Coronary artery (tissue), 2 donors: ENCODE data around the gene XAGE3.
"Not testable (repeated sequence)": the region's sequence is repeated elsewhere in the genome, so short reads cannot be mapped to it uniquely, and the experiment has no call there.

Experiments
- DNase-seq: peaks from one replicate; pipeline ENCODE4 v3.0.0-alpha.2; 2017; ENCODE audit warnings: low spot score
- H3K27ac ChIP-seq, 2 donors: fragments of 200-600 bp; sonication (generic); one replicate each; pipeline ENCODE4 v1.5.1; 2016 to 2019
- H3K4me3 ChIP-seq: fragments of 200-600 bp; sonication (generic); 2 replicates; pipeline ENCODE4 v1.5.1; 2016; ENCODE audit warnings: mild to moderate bottlenecking, moderate library complexity
- CTCF ChIP-seq: fragments of 200-600 bp; sonication (generic); IDR thresholded peaks from one replicate; pipeline ENCODE4 v1.5.1; 2019; ENCODE audit warnings: antibody characterized with exemption

XAGE3 gene

DNA sequence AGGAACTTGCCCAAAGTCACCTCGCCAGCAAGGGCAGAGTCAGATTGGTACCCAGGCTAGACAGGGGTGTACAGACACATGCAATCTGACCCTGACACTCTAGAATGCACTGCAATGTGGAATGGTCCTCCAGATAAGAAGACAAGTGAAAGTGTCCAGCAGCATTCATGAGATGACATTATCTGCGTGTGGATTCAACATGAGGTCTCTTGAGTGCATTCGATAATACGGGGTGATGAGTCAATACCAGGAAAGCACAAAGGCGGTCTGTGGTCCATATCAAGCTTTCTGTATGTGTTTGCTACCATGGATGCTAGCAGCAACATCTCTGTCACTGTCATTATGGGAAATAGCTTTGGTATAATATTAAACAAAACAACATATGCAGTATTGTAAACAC is 6.8 kb upstream of the XAGE3 start:
- TF ChIP-seq CTCF, result no peak
- Histone ChIP-seq H3K4me3 (no peak overlapping the region), H3K27ac (no peak overlapping the region)
- no peak for DNase-seq

DNA sequence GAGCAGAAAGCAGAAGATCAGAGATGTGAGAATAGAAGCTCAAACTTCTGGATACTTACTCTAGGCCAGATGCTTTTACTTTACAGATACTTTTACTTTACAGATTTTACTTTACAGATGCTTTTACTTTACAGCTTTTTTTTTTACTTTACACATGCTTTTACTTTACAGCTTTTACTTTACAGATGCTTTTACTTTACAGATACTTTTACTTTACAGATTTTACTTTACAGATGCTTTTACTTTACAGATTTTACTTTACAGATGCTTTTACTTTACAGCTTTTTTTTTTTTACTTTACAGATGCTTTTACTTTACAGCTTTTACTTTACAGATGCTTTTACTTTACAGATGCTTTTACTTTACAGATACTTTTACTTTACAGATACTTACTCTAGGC is 5.9 kb upstream of the XAGE3 start:
- not testable (repeated sequence) for DNase-seq, H3K4me3 ChIP-seq, H3K27ac ChIP-seq

- no peak overlapping the region for H3K27ac ChIP-seq
- no peak for TF ChIP-seq CTCF
- DNase-seq, result no peak
- no peak overlapping the region for H3K4me3 ChIP-seq
These were observed 2.2 kb upstream of the XAGE3 start for GRCh38 chrX:52870046-52870445.

DNA sequence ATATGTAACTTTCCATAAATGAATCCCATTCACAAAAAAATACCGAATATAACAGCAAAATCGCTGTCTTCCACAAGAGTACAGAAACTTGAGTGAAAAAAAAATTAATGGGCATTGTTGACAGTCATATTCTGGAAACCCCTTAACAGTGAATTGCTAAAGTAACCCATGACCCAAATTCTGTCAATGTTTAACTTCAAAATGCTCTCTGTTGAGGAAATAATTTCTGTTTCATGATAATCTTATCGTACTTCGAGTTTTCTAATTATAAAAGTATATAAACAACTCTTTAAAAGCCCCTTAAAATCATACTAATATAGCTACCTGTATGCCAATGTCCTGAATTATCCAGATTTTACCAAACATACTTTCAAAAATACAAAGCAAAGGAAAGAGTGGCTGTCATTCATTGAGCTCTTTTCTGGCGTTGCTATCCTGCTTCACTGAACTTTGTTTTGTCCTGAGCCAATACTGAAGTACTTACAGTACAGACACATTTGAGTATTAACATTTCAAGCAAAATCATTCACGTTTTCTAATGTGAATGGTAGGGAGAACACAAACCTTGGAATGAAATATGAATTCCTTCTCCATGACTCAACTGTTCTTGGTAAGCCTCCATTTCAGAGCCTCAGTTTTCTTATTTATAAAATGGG is 2.4 kb downstream of the XAGE3 start:
- no peak overlapping the region for H3K27ac ChIP-seq
- TF ChIP-seq CTCF, result no peak
- H3K4me3 ChIP-seq, result no peak overlapping the region
- no peak for DNase-seq

- not testable (repeated sequence) for H3K4me3 ChIP-seq, DNase-seq, H3K27ac ChIP-seq
These were observed 10.8 kb downstream of the XAGE3 start for GRCh38 chrX:52856991-52857525.

- no peak overlapping the region for H3K4me3 ChIP-seq
- no peak for TF ChIP-seq CTCF
- H3K27ac ChIP-seq, result no peak overlapping the region
- no peak for DNase-seq
These were observed 15.6 kb downstream of the XAGE3 start for GRCh38 chrX:52852110-52852860.

DNA sequence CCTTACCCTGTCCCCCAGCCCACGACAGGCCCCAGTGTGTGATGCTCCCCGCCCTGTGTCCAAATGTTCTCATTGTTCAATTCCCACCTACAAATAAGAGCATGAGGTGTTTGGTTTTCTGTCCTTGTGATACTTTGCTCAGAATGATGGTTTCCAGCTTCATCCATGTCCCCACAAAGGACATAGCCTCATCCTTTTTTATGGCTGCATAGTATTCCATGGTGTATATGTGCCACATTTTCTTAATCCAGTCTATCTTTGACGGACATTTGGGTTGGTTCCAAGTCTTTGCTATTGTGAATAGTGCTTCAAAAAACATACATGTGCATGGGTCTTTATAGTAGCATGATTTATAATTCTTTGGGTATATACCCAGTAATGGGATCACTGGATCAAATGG is 24.3 kb downstream of the XAGE3 start:
- DNase-seq, H3K4me3 ChIP-seq, H3K27ac ChIP-seq: not testable (repeated sequence)

DNA sequence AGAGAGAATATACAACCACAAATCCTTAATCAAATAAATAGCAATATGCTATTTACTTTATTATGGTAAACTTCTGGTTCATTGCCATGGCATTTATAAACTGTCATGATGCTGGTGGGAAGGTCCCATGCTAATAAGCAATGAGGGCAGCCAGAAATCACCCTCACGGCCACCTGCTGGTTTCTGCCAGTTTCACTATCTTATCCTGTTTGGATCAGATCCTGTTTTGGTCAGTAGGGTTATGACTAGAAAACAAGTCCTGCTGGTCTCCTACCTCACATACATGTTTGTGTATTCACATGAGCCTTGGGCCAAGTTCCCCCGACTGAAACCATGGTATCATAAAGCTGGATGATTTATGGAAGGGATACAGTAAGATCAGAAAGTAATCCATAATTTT is 28.7 kb downstream of the XAGE3 start:
- DNase-seq, result no peak
- H3K27ac ChIP-seq, result no peak overlapping the region
- TF ChIP-seq CTCF, result no peak
- no peak overlapping the region for H3K4me3 ChIP-seq
